ENCODE measurements around the gene PTTG1IP. TPM values are rescaled to one million over a fixed set of nuclear protein-coding genes. Genes with fewer than 3 reads are reported as not detected.

PTTG1IP gene
- total and polyA plus RNA-seq, 7 donors = 49.7 to 208 (median 158) TPM

DNA sequence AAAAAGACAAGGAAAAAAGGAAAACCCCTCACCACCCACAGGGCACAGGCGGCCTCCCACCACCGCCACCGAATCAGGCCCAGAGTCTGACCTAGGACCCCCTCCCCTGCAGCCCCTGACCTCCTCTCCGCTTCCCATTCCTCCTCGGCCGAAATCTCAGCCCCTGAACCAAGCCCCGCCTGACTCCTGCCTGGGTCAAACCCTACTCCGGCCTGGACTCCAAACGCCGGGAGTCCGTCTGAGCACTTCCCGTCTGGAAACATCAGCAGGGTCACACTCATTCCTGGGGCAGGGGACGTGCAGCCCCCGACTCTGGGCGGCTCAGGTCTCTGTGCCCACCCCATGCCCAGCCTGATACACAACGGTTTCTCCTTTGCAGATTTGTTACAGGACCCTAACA, 29.2 kb downstream of the PTTG1IP start:
- WGBS, 2 donors = 84 to 86% methylated on average over 16 of the region's 16 CpGs
- DNase-seq = no peak
- Histone ChIP-seq H3K27ac (no peak overlapping the region), H3K27me3 (peaks cover 0 to 27% (median 0%) of the 10 kb centered on the region in 3 donors), H3K4me1 (peaks cover 0 to 23% (median 19%) of the 10 kb centered on the region in 4 donors), H3K36me3 (peaks cover 5 to 10% (median 7%) of the 10 kb centered on the region in 4 donors), H3K9me3 (no peaks in the 10 kb centered on the region), H3K4me3 (no peak overlapping the region)
- intact Hi-C loops (cut with DNase I) = no loop called here
- TF ChIP-seq, protein P1, sequence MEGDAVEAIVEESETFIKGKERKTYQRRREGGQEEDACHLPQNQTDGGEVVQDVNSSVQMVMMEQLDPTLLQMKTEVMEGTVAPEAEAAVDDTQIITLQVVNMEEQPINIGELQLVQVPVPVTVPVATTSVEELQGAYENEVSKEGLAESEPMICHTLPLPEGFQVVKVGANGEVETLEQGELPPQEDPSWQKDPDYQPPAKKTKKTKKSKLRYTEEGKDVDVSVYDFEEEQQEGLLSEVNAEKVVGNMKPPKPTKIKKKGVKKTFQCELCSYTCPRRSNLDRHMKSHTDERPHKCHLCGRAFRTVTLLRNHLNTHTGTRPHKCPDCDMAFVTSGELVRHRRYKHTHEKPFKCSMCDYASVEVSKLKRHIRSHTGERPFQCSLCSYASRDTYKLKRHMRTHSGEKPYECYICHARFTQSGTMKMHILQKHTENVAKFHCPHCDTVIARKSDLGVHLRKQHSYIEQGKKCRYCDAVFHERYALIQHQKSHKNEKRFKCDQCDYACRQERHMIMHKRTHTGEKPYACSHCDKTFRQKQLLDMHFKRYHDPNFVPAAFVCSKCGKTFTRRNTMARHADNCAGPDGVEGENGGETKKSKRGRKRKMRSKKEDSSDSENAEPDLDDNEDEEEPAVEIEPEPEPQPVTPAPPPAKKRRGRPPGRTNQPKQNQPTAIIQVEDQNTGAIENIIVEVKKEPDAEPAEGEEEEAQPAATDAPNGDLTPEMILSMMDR (IDR thresholded peaks at IDR 0.05) = no peak
- TF ChIP-seq POLR2AphosphoS5 (IDR thresholded peaks at IDR 0.05) (no peak), EP300 (IDR thresholded peaks at IDR 0.05) (no peak), POLR2A (IDR thresholded peaks at IDR 0.05) (no peak)

DNA sequence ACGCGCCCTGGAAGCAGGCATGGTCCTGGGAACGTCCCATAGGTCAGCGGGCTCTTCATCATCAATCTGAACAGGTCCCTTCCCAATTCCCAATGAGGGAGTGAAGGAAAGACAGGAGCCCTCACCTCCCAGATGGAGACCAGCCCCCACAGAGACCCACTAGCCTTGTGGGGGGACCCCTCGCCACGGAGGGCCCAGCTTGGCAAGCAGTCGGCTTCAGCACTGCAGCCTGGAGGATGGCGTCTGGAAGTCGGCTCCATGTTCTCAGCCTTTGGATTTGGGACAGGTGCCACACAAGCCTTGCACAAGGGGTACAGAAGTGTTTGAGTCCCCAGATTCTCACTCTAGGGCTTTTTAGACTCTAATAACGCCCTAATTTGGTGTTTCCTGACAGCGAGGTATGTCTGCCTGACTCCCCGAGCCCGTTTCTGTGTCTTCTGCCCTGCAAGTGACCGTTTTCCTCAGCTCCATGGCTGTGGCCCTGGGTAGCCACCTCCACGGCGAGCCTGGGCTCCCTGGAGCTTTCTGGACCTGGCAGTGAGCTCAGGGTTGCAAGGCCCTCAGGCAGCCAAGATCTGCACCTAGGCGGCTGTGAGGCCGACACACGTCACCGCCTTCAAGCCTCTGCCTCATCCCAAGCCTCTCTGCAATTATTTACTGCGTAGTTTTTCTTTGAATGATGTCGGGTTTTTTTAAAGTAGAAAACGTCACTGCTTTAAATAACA, 30.6 kb downstream of the PTTG1IP start:
- DNase-seq = no peak
- H3K4me1 ChIP-seq = peaks cover 0 to 23% (median 19%) of the 10 kb centered on the region in 4 donors
- TF ChIP-seq EP300 (IDR thresholded peaks at IDR 0.05) (no peak), POLR2AphosphoS5 (IDR thresholded peaks at IDR 0.05) (no peak)
- WGBS, 2 donors = 82 to 85% methylated on average over 23 of the region's 23 CpGs
- no peaks in the 10 kb centered on the region for H3K9me3 ChIP-seq
- no peak overlapping the region for H3K4me3 ChIP-seq
- H3K36me3 ChIP-seq = no peaks in the 10 kb centered on the region
- no peak overlapping the region for H3K27ac ChIP-seq
- peaks cover 0 to 27% (median 0%) of the 10 kb centered on the region in 3 donors for H3K27me3 ChIP-seq
- intact Hi-C loops (cut with DNase I) = no loop called here

DNA sequence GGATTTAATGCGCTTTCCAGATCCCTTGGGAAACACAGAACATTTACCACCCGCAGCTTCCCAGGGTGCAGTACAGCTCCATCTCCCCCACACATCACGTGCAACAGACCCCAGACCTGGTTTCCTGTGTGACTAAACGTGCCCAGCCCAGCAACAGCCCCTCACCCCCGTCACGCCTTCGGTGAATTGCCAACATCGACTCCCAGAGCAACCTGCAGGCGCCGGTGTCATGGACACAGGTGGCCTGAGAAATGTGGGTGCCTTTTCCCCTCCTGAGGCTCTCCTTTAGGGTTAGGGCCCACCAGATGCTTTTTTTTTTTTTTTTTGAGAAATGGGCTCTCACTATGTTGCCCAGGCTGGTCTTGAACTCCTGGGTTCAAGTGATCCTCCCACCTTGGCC, 31.4 kb downstream of the PTTG1IP start:
- H3K9me3 ChIP-seq = no peaks in the 10 kb centered on the region
- TF ChIP-seq EP300 (IDR thresholded peaks at IDR 0.05) (no peak), POLR2A (IDR thresholded peaks at IDR 0.05) (no peak), POLR2AphosphoS5 (IDR thresholded peaks at IDR 0.05) (no peak)
- TF ChIP-seq, protein P1 (IDR thresholded peaks at IDR 0.05) = no peak
- no peak overlapping the region for H3K4me3 ChIP-seq
- peaks cover 0 to 20% (median 17%) of the 10 kb centered on the region in 4 donors for H3K4me1 ChIP-seq
- DNase-seq = no peak
- H3K36me3 ChIP-seq = no peaks in the 10 kb centered on the region
- no peak overlapping the region for H3K27ac ChIP-seq
- 86 to 87% methylated on average over 10 of the region's 10 CpGs for WGBS, 2 donors
- intact Hi-C loops (cut with DNase I) = no loop called here
- peaks cover 0 to 27% (median 0%) of the 10 kb centered on the region in 3 donors for H3K27me3 ChIP-seq

DNA sequence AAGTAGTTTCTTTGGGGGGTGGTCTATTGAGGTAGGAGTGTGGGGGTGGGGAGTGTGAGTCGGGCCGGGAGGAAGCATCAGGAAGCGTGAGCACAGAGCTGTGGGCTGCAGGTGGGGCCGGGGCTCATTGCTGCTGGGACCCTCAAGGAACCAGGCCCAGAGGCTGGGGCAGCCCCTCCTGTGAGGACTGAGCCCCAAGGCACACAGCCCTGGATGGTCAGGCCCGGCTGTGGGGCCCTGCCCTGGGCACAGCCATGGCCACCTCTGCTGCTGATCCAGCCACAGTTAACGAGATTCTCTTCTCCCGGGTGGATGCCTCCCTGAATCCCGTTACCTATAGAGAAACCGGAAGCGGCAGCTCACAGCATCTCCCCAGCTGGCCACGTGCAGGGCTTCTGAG, 32.7 kb downstream of the PTTG1IP start:
- Histone ChIP-seq H3K27me3 (peaks cover 0 to 27% (median 0%) of the 10 kb centered on the region in 3 donors), H3K27ac (no peak overlapping the region), H3K4me1 (peaks cover 0 to 13% (median 10%) of the 10 kb centered on the region in 4 donors), H3K9me3 (no peaks in the 10 kb centered on the region), H3K36me3 (no peaks in the 10 kb centered on the region), H3K4me3 (no peak overlapping the region)
- intact Hi-C loops (cut with DNase I) = no loop called here
- TF ChIP-seq POLR2A (IDR thresholded peaks at IDR 0.05) = no peak
- TF ChIP-seq EP300 (IDR thresholded peaks at IDR 0.05) = no peak
- no peak for TF ChIP-seq POLR2AphosphoS5 (IDR thresholded peaks at IDR 0.05)
- TF ChIP-seq, protein P1 (IDR thresholded peaks at IDR 0.05) = no peak
- no peak for DNase-seq
- WGBS, 2 donors = 85% methylated on average over 11 of the region's 11 CpGs

DNA sequence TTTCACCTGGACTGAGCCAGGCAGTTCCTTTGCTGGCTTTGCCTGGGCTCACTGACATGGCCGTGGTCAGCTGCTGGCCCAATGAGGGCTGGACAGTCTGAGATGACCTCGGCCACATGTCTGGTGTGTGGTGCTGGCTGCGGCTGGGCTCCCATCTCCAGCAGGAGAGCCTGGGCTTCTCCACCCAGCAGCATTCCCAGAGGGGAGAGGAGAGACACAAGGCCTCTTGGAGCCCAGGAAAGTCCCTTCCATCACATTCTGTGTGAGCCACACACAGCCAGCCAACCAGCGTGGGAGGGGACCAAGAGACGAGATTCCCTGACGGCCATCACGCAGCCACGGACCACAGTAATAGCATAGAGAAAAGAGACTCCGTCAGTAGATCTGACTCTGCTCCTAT, 34.5 kb downstream of the PTTG1IP start:
- TF ChIP-seq POLR2AphosphoS5 (IDR thresholded peaks at IDR 0.05) (no peak), POLR2A (IDR thresholded peaks at IDR 0.05) (no peak), EP300 (IDR thresholded peaks at IDR 0.05) (no peak)
- TF ChIP-seq, protein P1 (IDR thresholded peaks at IDR 0.05) = no peak
- 91 to 92% methylated on average over 9 of the region's 9 CpGs for WGBS, 2 donors
- intact Hi-C loops (cut with DNase I) = no loop called here
- H3K4me3 ChIP-seq = no peak overlapping the region
- H3K4me1 ChIP-seq = peaks cover 0 to 7% (median 6%) of the 10 kb centered on the region in 4 donors
- no peaks in the 10 kb centered on the region for H3K36me3 ChIP-seq
- H3K27me3 ChIP-seq = peaks cover 0 to 16% (median 0%) of the 10 kb centered on the region in 3 donors
- no peaks in the 10 kb centered on the region for H3K9me3 ChIP-seq
- H3K27ac ChIP-seq = no peak overlapping the region
- no peak for DNase-seq

Measured in sigmoid colon (tissue), 7 donors.